ENCODE results near the gene ROR2. TPM values are rescaled to one million over a fixed set of nuclear protein-coding genes. Genes with fewer than 3 reads are reported as not detected.
"Not testable (repeated sequence)": the region's sequence is repeated elsewhere in the genome, so short reads cannot be mapped to it uniquely, and the experiment has no call there.

Gene ROR2
- total RNA-seq, 1 donor from 2014 or later: 7.4 TPM

DNA sequence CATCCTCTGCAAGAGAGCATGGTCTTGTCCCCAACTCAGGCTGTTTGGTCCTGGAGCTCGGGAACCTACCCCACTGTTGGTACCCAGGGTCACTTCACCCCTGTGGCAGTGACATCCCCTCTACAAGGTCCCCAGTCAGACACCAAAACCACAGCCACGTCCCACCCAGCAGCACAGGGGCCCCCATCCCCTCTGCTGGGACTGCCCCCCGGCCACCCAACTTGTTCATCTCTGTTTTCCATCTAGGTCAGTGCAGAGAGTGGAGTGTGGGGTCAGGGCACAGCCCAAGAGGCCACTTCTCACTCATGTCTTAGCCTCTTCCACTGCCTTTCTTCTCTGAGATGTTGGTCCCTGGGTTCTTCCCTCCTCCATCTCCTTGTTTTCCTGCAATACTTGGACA, 292.5 kb downstream of the ROR2 start:
- intact Hi-C loops (cut with micrococcal nuclease): no loop called here

DNA sequence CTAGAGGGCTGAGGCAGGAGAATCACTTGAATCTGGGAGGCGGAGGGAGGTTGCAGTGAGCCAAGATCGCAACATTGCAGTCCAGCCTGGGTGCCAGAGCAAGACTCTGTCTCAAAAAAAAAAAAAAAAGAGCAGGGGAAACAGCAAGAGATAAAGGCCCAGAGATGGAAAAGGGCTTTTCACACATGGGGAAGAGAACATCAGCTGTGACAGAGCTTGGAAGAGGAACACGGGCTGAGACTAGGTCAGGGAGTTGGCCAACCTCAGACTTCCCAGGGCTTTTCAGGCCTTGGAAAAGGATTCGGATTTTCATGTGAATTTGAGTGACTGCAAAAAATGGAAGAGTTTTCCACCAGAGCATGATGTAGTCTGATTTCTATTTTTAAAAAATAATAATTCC, 294.4 kb downstream of the ROR2 start:
- intact Hi-C loops (cut with micrococcal nuclease): no loop called here

DNA sequence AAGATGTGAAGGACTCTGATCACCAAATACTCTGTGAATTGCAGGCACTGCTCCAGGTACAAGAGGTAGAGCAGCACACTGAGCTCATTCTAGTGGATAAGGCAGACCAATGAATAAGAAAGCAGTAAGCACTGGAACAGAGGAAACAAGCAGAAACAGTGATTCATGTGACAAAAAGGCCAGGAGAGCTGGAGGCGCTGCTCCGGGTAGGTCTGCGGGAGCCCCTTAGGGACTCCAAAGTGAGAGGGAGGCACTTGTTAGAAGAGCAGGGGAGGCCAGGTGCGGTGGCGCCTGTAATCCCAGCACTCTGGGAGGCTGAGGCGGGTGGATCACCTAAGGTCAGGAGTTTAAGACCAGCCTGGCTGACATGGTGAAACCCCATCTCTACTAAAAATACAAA, 294.8 kb downstream of the ROR2 start:
- intact Hi-C loops (cut with micrococcal nuclease): no loop called here

- intact Hi-C loops (cut with micrococcal nuclease): no loop called here
These were observed 295.5 kb downstream of the ROR2 start for GRCh38 chr9:91654527-91654926.

GRCh38 chr9:91647371-91647770, 302.7 kb downstream of the ROR2 start:
- intact Hi-C loops (cut with micrococcal nuclease): no loop called here

DNA sequence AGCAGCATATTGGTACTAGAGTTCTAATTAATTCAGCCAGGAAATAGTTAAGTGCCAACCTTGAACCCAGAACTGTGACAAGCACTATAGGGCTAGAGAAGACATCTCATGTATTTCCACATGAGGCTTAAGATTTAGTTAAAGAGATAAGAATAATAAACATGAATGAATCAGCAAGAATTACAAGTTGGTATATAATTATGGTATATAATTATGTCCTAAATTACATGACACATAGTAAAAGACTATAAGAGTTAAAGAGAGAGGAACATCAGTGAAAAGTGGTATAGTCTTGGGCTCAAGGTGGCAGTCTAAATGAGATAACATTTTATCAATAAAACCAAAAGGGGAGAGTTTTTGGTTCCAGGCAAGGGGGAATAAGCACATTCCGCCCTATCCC, 303.3 kb downstream of the ROR2 start:
- intact Hi-C loops (cut with micrococcal nuclease): no loop called here

- intact Hi-C loops (cut with micrococcal nuclease): no loop called here
These were observed 305.6 kb downstream of the ROR2 start for GRCh38 chr9:91644433-91644832.

DNA sequence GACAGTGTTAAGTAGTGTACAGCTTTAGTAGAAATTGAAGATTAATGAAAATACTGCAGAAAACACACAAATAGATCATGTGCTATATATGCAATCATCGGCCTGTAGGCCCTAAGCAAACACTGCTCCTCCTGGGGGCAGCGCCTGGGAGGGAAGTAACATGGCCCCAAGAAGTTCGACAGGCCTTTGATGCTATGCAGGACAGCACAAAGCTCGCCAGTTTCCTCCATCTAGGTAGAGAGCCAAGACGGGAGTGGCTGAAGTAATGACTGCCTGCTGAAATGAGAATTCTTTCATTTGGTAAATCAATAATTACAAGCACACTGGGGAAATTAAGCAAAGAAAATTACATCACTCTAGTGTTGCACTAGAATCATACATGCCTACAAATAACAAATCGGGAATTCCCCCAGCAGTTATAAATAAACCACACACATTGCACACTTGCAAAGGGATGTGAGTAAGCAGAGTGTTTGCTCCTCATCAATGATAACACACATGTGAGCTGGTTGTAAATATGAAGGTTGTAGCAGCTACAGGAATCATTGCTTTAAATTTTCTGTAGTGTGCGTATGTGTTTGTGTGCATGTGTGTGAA, 306.4 kb downstream of the ROR2 start:
- intact Hi-C loops (cut with micrococcal nuclease): no loop called here

DNA sequence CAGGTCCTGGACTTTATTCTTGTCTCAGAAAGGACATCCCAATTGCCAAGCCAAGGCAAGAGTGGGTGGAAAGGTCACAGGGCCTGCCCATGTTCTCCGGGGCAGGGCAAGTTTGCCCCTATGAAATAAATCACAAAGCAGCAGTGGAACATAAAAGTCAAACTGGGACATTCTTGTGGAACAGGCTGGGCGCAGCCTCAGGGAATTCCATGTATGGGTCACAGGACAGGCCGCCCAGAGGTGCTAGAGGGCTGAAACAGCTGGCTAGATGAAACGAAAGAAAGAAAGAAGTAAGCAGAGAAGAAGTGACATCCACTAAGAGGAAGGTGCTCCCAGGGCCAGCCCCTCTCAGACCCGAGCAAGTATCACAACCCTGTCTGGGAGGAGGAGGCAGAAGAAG, 307.3 kb downstream of the ROR2 start:
- intact Hi-C loops (cut with micrococcal nuclease): no loop called here

- intact Hi-C loops (cut with micrococcal nuclease): no loop called here
These were observed 309.6 kb downstream of the ROR2 start for GRCh38 chr9:91640428-91640827.

- intact Hi-C loops (cut with micrococcal nuclease): no loop called here
These were observed 311.0 kb downstream of the ROR2 start for GRCh38 chr9:91639054-91639453.

GRCh38 chr9:91634832-91635231, 315.2 kb downstream of the ROR2 start:
- intact Hi-C loops (cut with micrococcal nuclease): not testable (repeated sequence)

GRCh38 chr9:91629718-91630117, 320.3 kb downstream of the ROR2 start:
- intact Hi-C loops (cut with micrococcal nuclease): no loop called here

DNA sequence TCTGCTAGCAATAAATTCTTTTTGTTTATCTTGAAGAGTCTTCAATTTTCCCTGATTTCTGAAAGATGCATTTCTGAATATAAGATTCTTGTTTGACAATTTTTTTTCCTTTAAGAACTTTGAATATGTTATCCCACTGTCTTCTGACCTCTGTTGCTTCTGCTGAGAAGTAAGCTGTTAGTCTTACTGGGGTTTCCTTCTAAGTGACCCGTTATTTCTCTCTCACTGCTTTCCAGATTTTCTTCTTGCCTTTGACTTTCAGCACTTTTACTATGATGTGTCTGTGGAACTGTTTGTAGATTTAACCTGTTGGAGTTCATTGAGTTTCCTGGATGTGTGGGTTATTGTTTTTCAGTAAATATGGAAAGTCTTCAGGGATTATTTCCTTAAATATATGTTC, 321.1 kb downstream of the ROR2 start:
- intact Hi-C loops (cut with micrococcal nuclease): no loop called here

- intact Hi-C loops (cut with micrococcal nuclease): no loop called here
These were observed 324.7 kb downstream of the ROR2 start for GRCh38 chr9:91625331-91625730.

DNA sequence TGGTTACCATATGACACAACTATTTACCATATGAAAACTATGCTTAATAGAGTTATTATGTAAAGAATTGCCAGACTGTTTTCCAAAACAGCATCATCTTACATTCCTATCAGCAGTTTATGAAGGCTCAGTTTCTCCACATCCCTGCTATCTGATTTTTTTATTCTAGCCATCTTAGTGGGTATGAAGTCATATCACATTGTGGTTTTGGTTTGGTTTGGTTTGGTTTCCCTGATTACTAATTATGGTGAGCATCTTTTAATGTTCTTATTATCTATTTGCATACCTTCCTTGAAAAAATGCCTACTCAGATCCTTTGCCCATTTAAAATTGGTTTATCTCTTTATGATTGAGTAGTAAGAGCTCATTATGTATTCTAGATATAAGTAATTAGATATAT, 327.0 kb downstream of the ROR2 start:
- intact Hi-C loops (cut with micrococcal nuclease): no loop called here

- intact Hi-C loops (cut with micrococcal nuclease): not testable (repeated sequence)
These were observed 327.9 kb downstream of the ROR2 start for GRCh38 chr9:91622121-91622520.

DNA sequence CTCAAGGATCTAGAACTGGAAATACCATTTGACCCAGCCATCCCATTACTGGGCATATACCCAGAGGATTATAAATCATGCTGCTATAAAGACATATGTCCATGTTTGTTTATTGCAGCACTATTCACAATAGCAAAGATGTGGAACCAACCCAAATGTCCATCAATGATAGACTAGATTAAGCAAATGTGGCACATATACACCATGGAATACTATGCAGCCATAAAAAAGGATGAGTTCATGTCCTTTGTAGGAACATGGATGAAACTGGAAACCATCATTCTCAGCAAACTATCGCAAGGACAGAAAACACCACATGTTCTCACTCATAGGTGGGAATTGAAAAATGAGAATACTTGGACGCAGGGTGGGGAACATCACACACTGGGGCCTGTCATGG, 336.0 kb downstream of the ROR2 start:
- intact Hi-C loops (cut with micrococcal nuclease): not testable (repeated sequence)

GRCh38 chr9:91611582-91611981, 338.4 kb downstream of the ROR2 start:
- intact Hi-C loops (cut with micrococcal nuclease): no loop called here

DNA sequence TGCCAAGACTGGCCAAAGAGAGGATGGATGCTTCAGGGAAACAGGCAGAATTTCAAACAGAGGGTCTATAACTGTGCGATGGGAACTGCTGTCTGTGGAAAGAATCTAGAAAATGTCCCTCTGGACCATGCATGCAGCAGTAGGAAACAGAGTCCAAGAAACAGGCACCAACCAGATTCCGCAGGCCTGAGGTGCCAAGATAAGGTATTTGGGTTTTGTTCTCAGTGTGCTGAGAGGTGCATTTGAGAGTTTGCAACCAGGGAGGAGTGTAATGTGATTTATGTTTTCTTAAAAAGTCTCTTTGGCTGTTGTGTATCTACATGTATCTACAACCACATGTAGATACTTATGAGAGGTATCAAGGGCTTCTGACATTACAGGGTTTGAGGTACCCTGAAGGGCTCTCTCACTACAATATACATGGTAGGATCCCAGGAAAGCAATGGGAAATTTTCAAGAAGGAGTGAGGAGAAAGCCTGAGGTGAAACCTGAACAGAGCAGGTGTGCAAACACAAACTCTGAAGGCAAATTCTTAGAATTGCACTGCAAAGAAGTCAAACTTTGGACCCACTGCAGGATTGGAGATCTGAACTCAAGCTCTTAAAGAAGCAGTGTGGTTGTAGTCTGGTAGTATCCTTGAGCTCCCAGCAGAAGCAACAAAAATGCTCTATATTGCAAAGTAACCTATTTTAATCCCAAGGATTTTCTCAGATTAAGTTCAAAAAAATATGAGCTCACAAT, 343.6 kb downstream of the ROR2 start:
- intact Hi-C loops (cut with micrococcal nuclease): no loop called here

DNA sequence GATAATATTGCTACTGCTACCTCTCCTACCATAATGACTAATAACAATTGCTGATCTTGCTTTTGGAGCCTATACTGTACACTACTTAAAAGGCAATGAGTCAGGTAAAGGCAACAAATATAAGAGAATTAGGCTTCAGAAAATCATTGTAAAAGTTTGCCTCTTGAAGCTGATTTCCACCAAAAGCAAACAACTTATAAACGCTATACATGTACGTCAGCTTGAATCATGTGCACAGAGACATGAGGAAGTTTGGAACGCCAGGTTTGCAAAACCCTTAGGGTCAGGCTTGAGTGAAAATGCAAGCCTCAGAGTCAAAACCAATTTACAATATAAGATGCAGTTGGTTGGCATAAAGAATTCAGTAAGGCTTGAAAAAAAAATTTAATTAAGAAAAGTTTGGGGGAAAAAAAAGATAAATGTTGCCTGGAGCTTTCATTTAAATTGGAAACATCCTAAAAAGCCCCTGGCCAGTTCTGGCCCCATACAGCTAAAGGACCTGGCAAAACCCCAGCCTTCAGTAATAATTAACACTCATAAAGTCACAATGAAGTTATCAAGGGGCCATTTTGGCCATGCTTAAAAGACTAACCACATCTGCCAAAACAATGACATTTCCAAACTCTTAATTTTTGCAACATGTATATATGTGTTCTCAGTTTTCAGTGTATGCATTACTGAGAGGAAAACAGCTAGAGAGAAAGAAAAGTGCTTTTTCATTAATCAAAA, 345.4 kb downstream of the ROR2 start:
- intact Hi-C loops (cut with micrococcal nuclease): no loop called here

DNA sequence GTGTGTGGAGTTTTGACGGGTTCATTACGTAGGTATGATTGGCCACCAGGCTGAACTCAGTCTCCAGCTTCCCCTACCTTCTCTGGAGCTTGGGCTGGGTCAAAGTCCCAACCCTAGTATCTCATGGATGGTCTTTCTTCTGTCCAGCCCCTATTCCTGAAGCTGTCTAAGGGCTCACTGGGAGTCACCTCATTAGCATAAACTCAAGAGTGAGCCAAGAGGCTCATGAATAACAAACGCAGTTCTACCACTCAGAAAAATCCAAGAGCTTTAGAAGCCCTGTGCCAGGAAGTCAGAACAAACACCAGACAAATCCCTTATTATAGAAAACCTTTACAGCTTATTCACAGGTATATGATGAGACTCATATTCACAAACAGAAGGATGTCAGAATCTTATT, 346.1 kb downstream of the ROR2 start:
- intact Hi-C loops (cut with micrococcal nuclease): no loop called here

DNA sequence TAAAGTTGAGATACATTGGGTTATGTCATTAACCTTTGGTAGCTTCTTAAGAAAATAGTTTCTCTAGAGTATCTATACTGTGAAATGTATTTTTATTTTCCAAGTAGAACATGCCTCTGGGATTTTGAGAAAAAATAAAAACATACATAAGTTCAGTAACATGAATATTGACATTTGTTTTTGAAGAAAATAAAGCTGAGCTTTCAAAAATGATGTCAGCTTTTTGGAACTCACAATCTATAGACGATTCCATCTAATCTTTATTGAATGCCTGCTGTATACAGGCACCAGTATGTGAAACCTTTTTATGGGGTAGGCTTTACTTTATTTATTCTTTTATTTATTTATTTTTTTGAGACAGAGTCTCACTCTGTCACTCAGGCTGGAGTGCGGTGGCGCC, 350.5 kb downstream of the ROR2 start:
- intact Hi-C loops (cut with micrococcal nuclease): no loop called here

Data from T-helper 1 cell treated with Interleukin-12 subunit alpha and Interleukin-12 subunit beta and Interleukin-4 antibody, amounts not matched to agents 30 ng/mL and 1 ng/mL, for 36 hours (primary cell).